HCT116 (cell line): ENCODE results near the gene ACOT7. TPM values are rescaled to one million over a fixed set of nuclear protein-coding genes. Genes with fewer than 3 reads are reported as not detected.

ENCODE experiments used
- ATAC-seq: fragments of 200-7000 bp; cut with Tn5 transposase; 2 replicates; pipeline ENCODE4 v1.9.1; 2020; ENCODE audit warnings: mild to moderate bottlenecking, moderate library complexity
- BruUV-seq: library from RNA; stranded (reverse); fragments of 400-500 nt; replicated peaks from 2 replicates; lab custom pipeline; 2021; lab: Mats Ljungman, UMichigan
- CTCF ChIA-PET: fragments of 300-600 bp; sonication (Branson Sonifier 250); formaldehyde crosslinking; loops from one replicate; lab custom pipeline; 2021; ENCODE audit warnings: antibody characterized with exemption; lab: Charles Lee
- POLR2A ChIA-PET: fragments of 300-600, 350-600 bp; sonication (Branson Sonifier 250); formaldehyde crosslinking; loops from one replicate; lab custom pipeline; 2021; ENCODE audit warnings: antibody characterized with exemption; lab: Charles Lee
- RAD21 ChIA-PET, 2 experiments: fragments of 300-600 bp; sonication (Branson Sonifier 250); formaldehyde crosslinking; loops; one replicate each; lab custom pipeline; 2023; ENCODE audit warnings: low total read pairs in 2 of 2; ENCODE audit not compliant: uncharacterized antibody in 2 of 2, unreplicated experiment in 2 of 2, low non-redundant PET in 1 of 2; lab: Charles Lee
- DNase-seq: peaks from one replicate; pipeline ENCODE4 v3.0.0-alpha.2; 2010; ENCODE audit warnings: low read depth, low spot score
- H2AFZ ChIP-seq: fragments of 200-600 bp; shearing (Covaris generic), sonication (generic); 2 replicates; pipeline ENCODE4 v1.6.1; 2017; ENCODE audit warnings: low read depth, mixed run types, mixed read lengths, antibody characterized with exemption, low read length; ENCODE audit not compliant: poor library complexity, severe bottlenecking
- H3K27ac ChIP-seq: 2 replicates; pipeline ENCODE4 v1.5.1; 2012; ENCODE audit warnings: low read depth, low read length
- H3K27me3 ChIP-seq: fragments of 200-600 bp; sonication (generic); 2 replicates; pipeline ENCODE4 v1.6.1; 2016; ENCODE audit warnings: mixed run types, low read length, mixed read lengths; ENCODE audit not compliant: insufficient read depth
- H3K36me3 ChIP-seq, 2 experiments: fragments of 200-500 bp in 1 of 2; fragments of 200-600 bp in 1 of 2; sonication (Bioruptor generic) in 1 of 2; sonication (generic) in 1 of 2; 2 replicates each; pipeline versions ENCODE4 v1.5.1 to v1.6.1; 2014 to 2016; ENCODE audit warnings: low read length in 2 of 2, inconsistent platforms in 1 of 2, mixed read lengths in 1 of 2, mixed run types in 1 of 2; ENCODE audit not compliant: insufficient read depth in 2 of 2, control insufficient read depth in 1 of 2
- H3K4me1 ChIP-seq, 2 experiments: fragments of 200-600 bp in 1 of 2; sonication (generic) in 1 of 2; 2 replicates each; pipeline versions ENCODE4 v1.5.1 to v1.6.1; 2012 to 2017; ENCODE audit warnings: low read length in 2 of 2, inconsistent platforms in 1 of 2, mild to moderate bottlenecking in 1 of 2, mixed read lengths in 1 of 2, mixed run types in 1 of 2, moderate library complexity in 1 of 2; ENCODE audit not compliant: insufficient read depth in 2 of 2, control insufficient read depth in 1 of 2
- H3K4me2 ChIP-seq: fragments of 200-600 bp; sonication (generic); 2 replicates; pipeline ENCODE4 v1.6.1; 2017; ENCODE audit warnings: mixed run types, low read length, mixed read lengths
- H3K4me3 ChIP-seq, 2 experiments: fragments of 200-600 bp in 1 of 2; sonication (generic) in 1 of 2; replicated peaks in 1 of 2; 2 replicates each; pipeline ENCODE4 v1.5.1; 2011 to 2016; ENCODE audit warnings: low read length in 2 of 2, control low read depth in 1 of 2, low read depth in 1 of 2, mild to moderate bottlenecking in 1 of 2, mixed read lengths in 1 of 2, mixed run types in 1 of 2
- H3K79me2 ChIP-seq: fragments of 200-600 bp; sonication (generic); 2 replicates; pipeline ENCODE4 v1.6.1; 2017; ENCODE audit warnings: mild to moderate bottlenecking, mixed run types, low read length, moderate library complexity, mixed read lengths; ENCODE audit not compliant: insufficient read depth
- H3K9ac ChIP-seq: fragments of 200-600 bp; sonication (generic); 2 replicates; pipeline ENCODE4 v1.6.1; 2016; ENCODE audit warnings: low read length, mixed read lengths
- H3K9me2 ChIP-seq: fragments of 200-600 bp; sonication (generic), shearing (Covaris generic); 2 replicates; pipeline ENCODE4 v1.6.1; 2017; ENCODE audit warnings: mixed run types, mild to moderate bottlenecking, moderate library complexity; ENCODE audit not compliant: insufficient read depth
- H3K9me3 ChIP-seq, 2 experiments: fragments of 200-500 bp in 1 of 2; fragments of 200-600 bp in 1 of 2; sonication (Bioruptor generic) in 1 of 2; sonication (generic) in 1 of 2; 2 replicates each; pipeline ENCODE4 v1.6.1; 2014 to 2017; ENCODE audit warnings: low read length in 2 of 2, mixed read lengths in 2 of 2, inconsistent platforms in 1 of 2, low read depth in 1 of 2, mild to moderate bottlenecking in 1 of 2, mixed run types in 1 of 2, moderate library complexity in 1 of 2; ENCODE audit not compliant: control insufficient read depth in 1 of 2, insufficient read depth in 1 of 2
- H4K20me1 ChIP-seq: fragments of 200-600 bp; sonication (generic), shearing (Covaris generic); 2 replicates; pipeline ENCODE4 v1.6.1; 2017; ENCODE audit warnings: mixed run types, mild to moderate bottlenecking, moderate library complexity; ENCODE audit not compliant: insufficient read depth
- MAX ChIP-seq: IDR thresholded peaks from 2 replicates; pipeline ENCODE4 v1.6.1; 2012
- POLR2A ChIP-seq: IDR thresholded peaks from 2 replicates; pipeline ENCODE4 v1.7.0; 2011; ENCODE audit warnings: borderline replicate concordance; ENCODE audit not compliant: insufficient read depth, insufficient read length; ENCODE audit errors: extremely low read depth
- POLR2AphosphoS5 ChIP-seq: IDR thresholded peaks from 2 replicates; pipeline ENCODE4 v1.6.1; 2011; ENCODE audit warnings: mild to moderate bottlenecking, low read depth, low read length, moderate library complexity
- RAD21 ChIP-seq: IDR thresholded peaks from 2 replicates; pipeline ENCODE4 v1.6.1; 2012; ENCODE audit warnings: low read depth, mild to moderate bottlenecking
- SIN3A ChIP-seq: IDR thresholded peaks from 2 replicates; pipeline ENCODE4 v1.6.1; 2012; ENCODE audit warnings: low read depth
- SRF ChIP-seq: IDR thresholded peaks from 2 replicates; pipeline ENCODE4 v1.6.1; 2012; ENCODE audit warnings: low read depth
- YY1 ChIP-seq: IDR thresholded peaks from 2 replicates; pipeline ENCODE4 v1.6.1; 2011; ENCODE audit warnings: low read length, low read depth, moderate library complexity, mild to moderate bottlenecking; ENCODE audit not compliant: insufficient replicate concordance; ENCODE audit errors: extremely low read depth
- ZFX ChIP-seq: fragments of 450-650 bp; IDR thresholded peaks from 2 replicates; pipeline ENCODE4 v1.6.1; 2017
- intact Hi-C: fragments of 100-400 bp; cut with micrococcal nuclease; formaldehyde crosslinking; loops from 2 replicates; pipeline ENCODE4 v1.10.0; 2022
- total RNA-seq: library from RNA; stranded (reverse); gene quantifications from one replicate; pipeline ENCODE4 v1.2.1, GENCODE V29; 2021; ENCODE audit not compliant: unreplicated experiment
- TF ChIP-seq, protein P1 (sequence below): IDR thresholded peaks from 2 replicates; pipeline ENCODE4 v1.6.1; 2012; ENCODE audit warnings: low read depth
- TF ChIP-seq, protein P2 (sequence below), 3 experiments: fragments of 200-600 bp in 1 of 3; sonication (generic) in 1 of 3; IDR thresholded peaks in 2 of 3; conservative IDR thresholded peaks in 1 of 3; 2 replicates each; pipeline ENCODE4 v1.5.1; 2012 to 2017; ENCODE audit warnings: low read depth in 2 of 3, low read length in 2 of 3, antibody characterized with exemption in 1 of 3, borderline replicate concordance in 1 of 3, control low read depth in 1 of 3, mild to moderate bottlenecking in 1 of 3, mixed read lengths in 1 of 3, mixed run types in 1 of 3, moderate library complexity in 1 of 3; ENCODE audit not compliant: insufficient read depth in 1 of 3

Gene ACOT7
- total RNA-seq, 1 experiment from 2014 or later = 162 TPM

- ChIA-PET POLR2A (interaction anchor here (0.6 to 2.2 kb wide), 11 partner anchors 8 to 155 kb away, joined by 3 to 12 read pairs (median 3); partner anchors contain the start of gene HES2), RAD21 (interaction anchor here (0.6 to 0.7 kb wide), 2 partner anchors 12 to 147 kb away, joined by 3 to 6 read pairs; no protein-coding TSS in a partner anchor), CTCF (interaction anchor here (0.7 to 1.3 kb wide), 4 partner anchors 9 to 756 kb away, joined by 3 to 5 read pairs (median 3); no protein-coding TSS in a partner anchor)
- Histone ChIP-seq H4K20me1 (no peaks in the 10 kb centered on the region), H3K27me3 (no peaks in the 10 kb centered on the region), H3K9me3 (no peaks in the 10 kb centered on the region), H3K9me2 (no peaks in the 10 kb centered on the region), H3K4me2 (peak overlapping the region; percentile 99), H3K36me3 (no peaks in the 10 kb centered on the region), H2AFZ (no peak overlapping the region), H3K4me1 (peaks cover 14 to 46% of the 10 kb centered on the region in 2 experiments)
- peak; percentile 40 for ATAC-seq
- DNase-seq = no peak
- BruUV-seq = no TSS peak
- TF ChIP-seq SIN3A (peak; percentile 65; the same call in 1 of the 2 replicates), ZFX (peak; percentile 81; the same call in 1 of the 2 replicates), SRF (no peak; the same call in 1 of the 2 replicates), RAD21 (no peak), POLR2A (peak; percentile 64), MAX (peak; percentile 4; the same call in 1 of the 2 replicates), YY1 (peak; percentile 8), POLR2AphosphoS5 (no peak; the same call in 1 of the 2 replicates)
- TF ChIP-seq, protein P1, sequence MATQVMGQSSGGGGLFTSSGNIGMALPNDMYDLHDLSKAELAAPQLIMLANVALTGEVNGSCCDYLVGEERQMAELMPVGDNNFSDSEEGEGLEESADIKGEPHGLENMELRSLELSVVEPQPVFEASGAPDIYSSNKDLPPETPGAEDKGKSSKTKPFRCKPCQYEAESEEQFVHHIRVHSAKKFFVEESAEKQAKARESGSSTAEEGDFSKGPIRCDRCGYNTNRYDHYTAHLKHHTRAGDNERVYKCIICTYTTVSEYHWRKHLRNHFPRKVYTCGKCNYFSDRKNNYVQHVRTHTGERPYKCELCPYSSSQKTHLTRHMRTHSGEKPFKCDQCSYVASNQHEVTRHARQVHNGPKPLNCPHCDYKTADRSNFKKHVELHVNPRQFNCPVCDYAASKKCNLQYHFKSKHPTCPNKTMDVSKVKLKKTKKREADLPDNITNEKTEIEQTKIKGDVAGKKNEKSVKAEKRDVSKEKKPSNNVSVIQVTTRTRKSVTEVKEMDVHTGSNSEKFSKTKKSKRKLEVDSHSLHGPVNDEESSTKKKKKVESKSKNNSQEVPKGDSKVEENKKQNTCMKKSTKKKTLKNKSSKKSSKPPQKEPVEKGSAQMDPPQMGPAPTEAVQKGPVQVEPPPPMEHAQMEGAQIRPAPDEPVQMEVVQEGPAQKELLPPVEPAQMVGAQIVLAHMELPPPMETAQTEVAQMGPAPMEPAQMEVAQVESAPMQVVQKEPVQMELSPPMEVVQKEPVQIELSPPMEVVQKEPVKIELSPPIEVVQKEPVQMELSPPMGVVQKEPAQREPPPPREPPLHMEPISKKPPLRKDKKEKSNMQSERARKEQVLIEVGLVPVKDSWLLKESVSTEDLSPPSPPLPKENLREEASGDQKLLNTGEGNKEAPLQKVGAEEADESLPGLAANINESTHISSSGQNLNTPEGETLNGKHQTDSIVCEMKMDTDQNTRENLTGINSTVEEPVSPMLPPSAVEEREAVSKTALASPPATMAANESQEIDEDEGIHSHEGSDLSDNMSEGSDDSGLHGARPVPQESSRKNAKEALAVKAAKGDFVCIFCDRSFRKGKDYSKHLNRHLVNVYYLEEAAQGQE = no peak
- TF ChIP-seq, protein P2, sequence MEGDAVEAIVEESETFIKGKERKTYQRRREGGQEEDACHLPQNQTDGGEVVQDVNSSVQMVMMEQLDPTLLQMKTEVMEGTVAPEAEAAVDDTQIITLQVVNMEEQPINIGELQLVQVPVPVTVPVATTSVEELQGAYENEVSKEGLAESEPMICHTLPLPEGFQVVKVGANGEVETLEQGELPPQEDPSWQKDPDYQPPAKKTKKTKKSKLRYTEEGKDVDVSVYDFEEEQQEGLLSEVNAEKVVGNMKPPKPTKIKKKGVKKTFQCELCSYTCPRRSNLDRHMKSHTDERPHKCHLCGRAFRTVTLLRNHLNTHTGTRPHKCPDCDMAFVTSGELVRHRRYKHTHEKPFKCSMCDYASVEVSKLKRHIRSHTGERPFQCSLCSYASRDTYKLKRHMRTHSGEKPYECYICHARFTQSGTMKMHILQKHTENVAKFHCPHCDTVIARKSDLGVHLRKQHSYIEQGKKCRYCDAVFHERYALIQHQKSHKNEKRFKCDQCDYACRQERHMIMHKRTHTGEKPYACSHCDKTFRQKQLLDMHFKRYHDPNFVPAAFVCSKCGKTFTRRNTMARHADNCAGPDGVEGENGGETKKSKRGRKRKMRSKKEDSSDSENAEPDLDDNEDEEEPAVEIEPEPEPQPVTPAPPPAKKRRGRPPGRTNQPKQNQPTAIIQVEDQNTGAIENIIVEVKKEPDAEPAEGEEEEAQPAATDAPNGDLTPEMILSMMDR (IDR thresholded peaks at IDR 0.05 in 2 of 3, conservative IDR thresholded peaks at IDR 0.05 in 1 of 3; ENCODE audit: borderline replicate concordance in 1 of 3, insufficient read depth in 1 of 3, low read depth in 2 of 3, low read length in 2 of 3) = no peak
- TF ChIP-seq, all 23 proteins: peak for 5
- Histone ChIP-seq H3K9ac (peak overlapping the region; percentile 93), H3K4me3 (peak overlapping the region; percentile 79 to 96), H3K27ac (peak overlapping the region; percentile 55), H3K79me2 (peaks cover 49% of the 10 kb centered on the region)
- intact Hi-C loops = no loop called here
These were observed 663 bp downstream of the ACOT7 start for GRCh38 chr1:6392809-6393399.
